ENCODE results near the gene ACBD4.

DNA sequence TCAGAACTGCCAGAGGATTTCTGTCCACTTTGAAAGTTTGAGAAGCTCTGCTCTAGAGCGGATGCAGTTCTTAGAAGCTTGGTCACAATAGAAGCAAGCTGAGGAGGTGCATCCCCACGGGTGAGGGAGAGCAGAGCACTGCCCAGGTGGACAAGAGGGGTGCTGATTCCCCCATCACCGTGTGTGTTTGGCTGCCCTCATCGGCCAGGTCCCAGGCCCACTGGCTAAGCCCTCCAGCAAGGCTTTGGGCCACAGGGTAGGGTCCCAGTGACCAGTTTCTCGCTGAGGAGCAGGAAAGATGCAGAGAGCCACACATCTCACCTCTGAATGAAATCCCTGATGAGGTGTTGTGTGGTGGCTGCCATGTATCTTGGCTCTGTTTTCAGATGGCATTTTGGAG lies 47.5 kb upstream of the ACBD4 start:
- TF ChIP-seq, protein P1, sequence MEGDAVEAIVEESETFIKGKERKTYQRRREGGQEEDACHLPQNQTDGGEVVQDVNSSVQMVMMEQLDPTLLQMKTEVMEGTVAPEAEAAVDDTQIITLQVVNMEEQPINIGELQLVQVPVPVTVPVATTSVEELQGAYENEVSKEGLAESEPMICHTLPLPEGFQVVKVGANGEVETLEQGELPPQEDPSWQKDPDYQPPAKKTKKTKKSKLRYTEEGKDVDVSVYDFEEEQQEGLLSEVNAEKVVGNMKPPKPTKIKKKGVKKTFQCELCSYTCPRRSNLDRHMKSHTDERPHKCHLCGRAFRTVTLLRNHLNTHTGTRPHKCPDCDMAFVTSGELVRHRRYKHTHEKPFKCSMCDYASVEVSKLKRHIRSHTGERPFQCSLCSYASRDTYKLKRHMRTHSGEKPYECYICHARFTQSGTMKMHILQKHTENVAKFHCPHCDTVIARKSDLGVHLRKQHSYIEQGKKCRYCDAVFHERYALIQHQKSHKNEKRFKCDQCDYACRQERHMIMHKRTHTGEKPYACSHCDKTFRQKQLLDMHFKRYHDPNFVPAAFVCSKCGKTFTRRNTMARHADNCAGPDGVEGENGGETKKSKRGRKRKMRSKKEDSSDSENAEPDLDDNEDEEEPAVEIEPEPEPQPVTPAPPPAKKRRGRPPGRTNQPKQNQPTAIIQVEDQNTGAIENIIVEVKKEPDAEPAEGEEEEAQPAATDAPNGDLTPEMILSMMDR (IDR thresholded peaks at IDR 0.05): no peak
- TF ChIP-seq POLR2A (IDR thresholded peaks at IDR 0.05): no peak
